OCI-LY3 (cell line): ENCODE measurements around the gene DTNA.

Source experiments
- H2AFZ ChIP-seq: fragments of 200-600, 300-600 bp; shearing (Covaris generic); 2 replicates; pipeline ENCODE4 v1.6.0; 2014; ENCODE audit warnings: antibody characterized with exemption, low read depth, low read length
- H3K27ac ChIP-seq: fragments of 200-600, 300-600 bp; sonication (generic); 2 replicates; pipeline ENCODE4 v1.5.1; 2014; ENCODE audit warnings: mild to moderate bottlenecking, low read length, moderate library complexity, mixed read lengths
- H3K27me3 ChIP-seq: fragments of 200-600, 300-600 bp; sonication (generic); 2 replicates; pipeline ENCODE4 v1.6.1; 2014; ENCODE audit warnings: low read depth, low read length, mixed read lengths
- H3K36me3 ChIP-seq: fragments of 200-600, 300-600 bp; sonication (generic); replicated peaks from 2 replicates; pipeline ENCODE3; 2014; ENCODE audit warnings: low read depth, low read length, mixed read lengths
- H3K4me1 ChIP-seq: fragments of 300-600, 200-600 bp; sonication (generic); 2 replicates; pipeline ENCODE4 v1.6.1; 2014; ENCODE audit warnings: low read length, mixed read lengths
- H3K4me2 ChIP-seq: fragments of 200-600, 300-600 bp; sonication (generic); 2 replicates; pipeline ENCODE4 v1.6.1; 2014; ENCODE audit warnings: low read length, mixed read lengths
- H3K4me3 ChIP-seq: fragments of 300-600, 200-600 bp; sonication (generic); 2 replicates; pipeline ENCODE4 v1.5.1; 2014; ENCODE audit warnings: antibody characterized with exemption, mild to moderate bottlenecking, low read length, moderate library complexity
- H3K79me2 ChIP-seq: fragments of 300-600, 200-600 bp; shearing (Covaris generic); 2 replicates; pipeline ENCODE4 v1.6.1; 2014; ENCODE audit warnings: mild to moderate bottlenecking, low read length, mixed read lengths
- H3K9ac ChIP-seq: fragments of 300-600, 200-600 bp; shearing (Covaris generic); 2 replicates; pipeline ENCODE4 v1.6.0; 2014; ENCODE audit warnings: mild to moderate bottlenecking, low read length, moderate library complexity
- H3K9me3 ChIP-seq: fragments of 200-600, 300-600 bp; shearing (Covaris generic); 2 replicates; pipeline ENCODE4 v1.6.1; 2014; ENCODE audit warnings: low read length, mixed read lengths; ENCODE audit not compliant: insufficient read depth
- H4K20me1 ChIP-seq: fragments of 200-600, 300-600 bp; sonication (generic); 2 replicates; pipeline ENCODE4 v1.6.1; 2016; ENCODE audit warnings: low read length, mixed read lengths; ENCODE audit not compliant: insufficient read depth
- EZH2phosphoT487 ChIP-seq: fragments of 200-600 bp; shearing (Covaris generic); IDR thresholded peaks from 2 replicates; pipeline ENCODE4 v1.6.1; 2018; ENCODE audit warnings: antibody characterized with exemption, mixed run types, low read depth
- TF ChIP-seq, protein P1 (sequence below): fragments of 200-600, 300-600 bp; sonication (generic); IDR thresholded peaks from 2 replicates; pipeline ENCODE4 v1.5.1; 2014; ENCODE audit warnings: antibody characterized with exemption, low read length, low read depth

The DTNA gene

DNA sequence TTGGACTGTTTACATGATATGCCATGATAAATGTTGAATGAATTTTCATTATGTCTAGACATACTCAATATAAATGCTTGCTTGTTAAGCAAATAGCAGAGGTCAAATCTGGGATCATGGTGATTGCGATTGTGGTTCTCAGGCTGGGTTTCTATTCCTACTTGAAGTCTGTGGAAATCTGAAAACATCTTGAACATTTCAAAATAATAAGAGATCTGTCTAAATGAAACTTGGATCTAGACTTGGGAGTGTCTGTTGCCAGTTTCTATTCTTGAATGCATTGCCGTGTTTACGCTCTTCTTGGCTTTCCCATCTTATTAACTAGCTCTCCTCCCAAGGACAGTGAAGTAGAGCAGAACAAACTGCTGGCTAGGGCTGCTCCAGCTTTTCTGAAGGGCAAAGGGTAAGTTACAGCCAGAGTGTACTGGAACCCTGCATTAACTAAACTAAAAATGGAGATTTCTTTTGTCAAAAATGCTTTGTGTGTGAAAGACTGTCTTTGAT is 127.7 kb downstream of the DTNA start:
- peaks cover 8% of the 10 kb centered on the region for H3K4me1 ChIP-seq
- H3K9me3 ChIP-seq: 0 out of 2 replicates have a peak, but pooled peaks cover 7% of the 10 kb centered on the region
- no peaks in the 10 kb centered on the region for H3K79me2 ChIP-seq
- no peak overlapping the region for H3K4me3 ChIP-seq
- no peak overlapping the region for H3K9ac ChIP-seq
- no peak overlapping the region for H3K4me2 ChIP-seq
- H3K36me3 ChIP-seq: no peaks in the 10 kb centered on the region
- TF ChIP-seq EZH2phosphoT487: no peak
- TF ChIP-seq, protein P1, sequence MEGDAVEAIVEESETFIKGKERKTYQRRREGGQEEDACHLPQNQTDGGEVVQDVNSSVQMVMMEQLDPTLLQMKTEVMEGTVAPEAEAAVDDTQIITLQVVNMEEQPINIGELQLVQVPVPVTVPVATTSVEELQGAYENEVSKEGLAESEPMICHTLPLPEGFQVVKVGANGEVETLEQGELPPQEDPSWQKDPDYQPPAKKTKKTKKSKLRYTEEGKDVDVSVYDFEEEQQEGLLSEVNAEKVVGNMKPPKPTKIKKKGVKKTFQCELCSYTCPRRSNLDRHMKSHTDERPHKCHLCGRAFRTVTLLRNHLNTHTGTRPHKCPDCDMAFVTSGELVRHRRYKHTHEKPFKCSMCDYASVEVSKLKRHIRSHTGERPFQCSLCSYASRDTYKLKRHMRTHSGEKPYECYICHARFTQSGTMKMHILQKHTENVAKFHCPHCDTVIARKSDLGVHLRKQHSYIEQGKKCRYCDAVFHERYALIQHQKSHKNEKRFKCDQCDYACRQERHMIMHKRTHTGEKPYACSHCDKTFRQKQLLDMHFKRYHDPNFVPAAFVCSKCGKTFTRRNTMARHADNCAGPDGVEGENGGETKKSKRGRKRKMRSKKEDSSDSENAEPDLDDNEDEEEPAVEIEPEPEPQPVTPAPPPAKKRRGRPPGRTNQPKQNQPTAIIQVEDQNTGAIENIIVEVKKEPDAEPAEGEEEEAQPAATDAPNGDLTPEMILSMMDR: no peak
- H3K27me3 ChIP-seq: no peaks in the 10 kb centered on the region
- H3K27ac ChIP-seq: no peak overlapping the region
- H2AFZ ChIP-seq: peak overlapping the region; percentile 39; the same call in 1 of the 2 replicates
- H4K20me1 ChIP-seq: no peaks in the 10 kb centered on the region

DNA sequence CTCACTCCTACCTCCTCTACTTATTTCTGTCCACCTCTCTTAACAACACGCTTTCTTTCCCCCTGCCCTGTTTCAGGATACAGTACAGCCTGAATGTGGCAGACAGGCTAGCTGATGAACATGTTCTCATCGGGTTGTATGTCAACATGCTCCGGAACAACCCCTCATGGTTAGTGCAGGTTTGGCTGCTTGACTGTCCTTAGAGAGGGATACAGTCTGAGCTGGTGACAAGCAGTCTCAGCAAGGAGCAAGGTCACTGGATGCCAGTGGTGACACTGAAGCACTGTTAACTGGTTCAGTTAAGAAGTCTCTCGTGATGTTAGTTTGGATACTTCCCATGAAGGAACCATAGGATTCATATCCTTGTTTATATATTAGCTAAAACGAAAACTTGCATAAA is 128.6 kb downstream of the DTNA start:
- TF ChIP-seq EZH2phosphoT487: no peak
- TF ChIP-seq, protein P1: no peak
- no peaks in the 10 kb centered on the region for H3K27me3 ChIP-seq
- no peak overlapping the region for H3K4me3 ChIP-seq
- no peaks in the 10 kb centered on the region for H3K36me3 ChIP-seq
- 0 out of 2 replicates have a peak, but pooled peaks cover 3% of the 10 kb centered on the region for H3K9me3 ChIP-seq
- no peaks in the 10 kb centered on the region for H3K79me2 ChIP-seq
- peak overlapping the region; percentile 39; the same call in 1 of the 2 replicates for H2AFZ ChIP-seq
- no peak overlapping the region for H3K9ac ChIP-seq
- H3K27ac ChIP-seq: no peak overlapping the region
- H4K20me1 ChIP-seq: no peaks in the 10 kb centered on the region
- H3K4me2 ChIP-seq: no peak overlapping the region
- peaks cover 8% of the 10 kb centered on the region for H3K4me1 ChIP-seq

DNA sequence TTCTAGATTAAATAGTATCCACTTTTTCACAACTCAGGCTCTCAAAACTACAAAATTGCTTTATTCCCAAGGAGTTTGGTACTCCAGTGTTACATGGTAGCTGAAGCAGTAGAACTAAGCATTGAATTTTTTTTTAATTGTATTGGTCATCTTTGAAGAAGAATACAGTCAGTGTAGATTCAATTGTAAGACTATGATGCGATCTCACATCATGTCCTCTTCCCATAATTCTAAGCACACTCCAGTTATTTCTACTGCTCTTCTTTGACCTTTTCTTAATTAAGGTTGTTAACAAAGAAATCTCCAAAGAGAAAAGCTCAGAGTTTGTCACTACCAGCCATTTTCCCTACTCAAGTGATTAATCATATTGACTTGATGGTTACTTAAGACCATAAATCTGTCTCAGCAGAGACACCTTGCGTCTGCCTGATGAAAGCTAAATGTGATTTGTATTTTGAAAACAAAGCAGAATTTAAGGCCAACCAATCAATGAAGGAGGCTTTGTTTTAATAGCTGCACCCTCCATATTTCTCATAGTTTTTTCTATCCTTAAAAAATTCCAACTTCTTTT is 130.2 kb downstream of the DTNA start:
- Histone ChIP-seq H3K36me3 (no peaks in the 10 kb centered on the region), H3K4me1 (no peaks in the 10 kb centered on the region), H3K4me2 (no peak overlapping the region), H2AFZ (no peak overlapping the region), H3K9me3 (no peaks in the 10 kb centered on the region), H3K79me2 (no peaks in the 10 kb centered on the region), H3K27me3 (no peaks in the 10 kb centered on the region), H3K27ac (no peak overlapping the region), H4K20me1 (no peaks in the 10 kb centered on the region), H3K4me3 (no peak overlapping the region), H3K9ac (no peak overlapping the region)
- TF ChIP-seq, protein P1: no peak
- TF ChIP-seq EZH2phosphoT487: no peak

DNA sequence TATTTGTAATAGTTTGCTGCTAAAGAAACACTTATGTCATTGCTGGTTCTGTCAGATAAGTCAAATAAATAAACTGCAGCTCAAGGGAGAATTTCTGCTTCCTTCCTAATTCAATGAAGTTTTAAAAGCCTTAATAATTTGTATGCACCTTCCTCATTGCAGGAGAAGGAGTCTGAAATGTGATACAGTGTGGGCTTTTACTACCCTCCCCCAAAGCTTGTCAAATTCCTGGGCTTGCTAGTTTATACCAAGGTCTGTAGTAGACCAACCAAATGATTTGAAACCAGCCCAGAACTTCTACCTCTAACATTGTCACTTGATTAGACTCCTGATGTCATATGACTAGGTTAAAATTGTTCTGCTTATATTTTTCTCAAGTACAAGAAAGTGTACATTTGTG is 131.8 kb downstream of the DTNA start:
- TF ChIP-seq, protein P1: no peak
- TF ChIP-seq EZH2phosphoT487: no peak
- H3K4me1 ChIP-seq: no peaks in the 10 kb centered on the region
- no peak overlapping the region for H3K9ac ChIP-seq
- no peak overlapping the region for H2AFZ ChIP-seq
- H4K20me1 ChIP-seq: no peaks in the 10 kb centered on the region
- no peak overlapping the region for H3K4me3 ChIP-seq
- no peaks in the 10 kb centered on the region for H3K9me3 ChIP-seq
- H3K27me3 ChIP-seq: no peaks in the 10 kb centered on the region
- no peaks in the 10 kb centered on the region for H3K36me3 ChIP-seq
- no peak overlapping the region for H3K27ac ChIP-seq
- H3K4me2 ChIP-seq: no peak overlapping the region
- no peaks in the 10 kb centered on the region for H3K79me2 ChIP-seq
